HepG2 (cell line): Measurements from ENCODE around the gene SPAG9. TPM values are rescaled to one million over a fixed set of nuclear protein-coding genes. Genes with fewer than 3 reads are reported as not detected.

Source experiments
- CEBPZ ChIP-seq: IDR thresholded peaks from 2 replicates; pipeline ENCODE4 v1.6.1; 2012; ENCODE audit warnings: low read length, improper control_type of control experiment
- CREBL2 ChIP-seq: sonication (generic); formaldehyde crosslinking; IDR thresholded peaks from 2 replicates; pipeline ENCODE4 v1.8.1; 2023; ENCODE audit warnings: missing genetic modification reagents, mild to moderate bottlenecking, borderline replicate concordance
- CREM ChIP-seq, 2 experiments: sonication (generic) in 1 of 2; formaldehyde crosslinking in 1 of 2; IDR thresholded peaks; 2 replicates each; pipeline versions ENCODE4 v1.4.0 to v1.6.1; 2016 to 2020; ENCODE audit warnings: antibody characterized with exemption in 1 of 2, mild to moderate bottlenecking in 1 of 2, missing genetic modification reagents in 1 of 2
- GATAD1 ChIP-seq: IDR thresholded peaks from 2 replicates; pipeline ENCODE4 v1.6.1; 2016; ENCODE audit warnings: missing genetic modification reagents, missing compliant biosample characterization
- HMG20A ChIP-seq: IDR thresholded peaks from 2 replicates; pipeline ENCODE4 v1.6.1; 2016; ENCODE audit warnings: borderline replicate concordance
- IKZF4 ChIP-seq: sonication (generic); formaldehyde crosslinking; IDR thresholded peaks from 2 replicates; pipeline ENCODE4 v1.5.1; 2020; ENCODE audit warnings: borderline replicate concordance, mild to moderate bottlenecking, low read depth, missing genetic modification reagents; ENCODE audit errors: not compliant biosample characterization
- MEIS1 ChIP-seq: sonication (generic); formaldehyde crosslinking; IDR thresholded peaks from 2 replicates; pipeline ENCODE4 v1.9.0; 2021; ENCODE audit warnings: mild to moderate bottlenecking, missing genetic modification reagents, moderate library complexity, borderline replicate concordance
- NBN ChIP-seq: fragments of 450-650 bp; conservative IDR thresholded peaks from 2 replicates; pipeline ENCODE4 v1.6.1; 2017
- RARA ChIP-seq: IDR thresholded peaks from 2 replicates; pipeline ENCODE4 v1.6.1; 2016; ENCODE audit warnings: missing genetic modification reagents, missing compliant biosample characterization
- RFX3 ChIP-seq: IDR thresholded peaks from 2 replicates; pipeline ENCODE4 v1.6.1; 2016; ENCODE audit warnings: missing biosample characterization, missing genetic modification reagents
- SAP130 ChIP-seq: IDR thresholded peaks from 2 replicates; pipeline ENCODE4 v1.6.1; 2016; ENCODE audit warnings: low read depth
- TBL1XR1 ChIP-seq: fragments of 150-350 bp; IDR thresholded peaks from 2 replicates; pipeline ENCODE4 v1.6.1; 2014; ENCODE audit warnings: borderline replicate concordance, low read length; ENCODE audit not compliant: partially characterized antibody
- TRIM22 ChIP-seq: fragments of 450-650 bp; IDR thresholded peaks from 2 replicates; pipeline ENCODE4 v1.6.1; 2017
- ZMAT5 ChIP-seq: sonication (generic); formaldehyde crosslinking; IDR thresholded peaks from 2 replicates; pipeline ENCODE4 v1.5.0; 2020; ENCODE audit warnings: mild to moderate bottlenecking, low read depth, missing genetic modification reagents, borderline replicate concordance
- ZNF280D ChIP-seq: sonication (generic); formaldehyde crosslinking; IDR thresholded peaks from 2 replicates; pipeline ENCODE4 v1.5.1; 2020; ENCODE audit warnings: mild to moderate bottlenecking, missing genetic modification reagents
- ZNF317 ChIP-seq: sonication (generic); formaldehyde crosslinking; IDR thresholded peaks from 2 replicates; pipeline ENCODE4 v1.5.0; 2020; ENCODE audit warnings: mild to moderate bottlenecking, missing genetic modification reagents
- ZNF354B ChIP-seq: sonication (generic); formaldehyde crosslinking; IDR thresholded peaks from 2 replicates; pipeline ENCODE4 v1.8.0; 2022; ENCODE audit warnings: mild to moderate bottlenecking, missing genetic modification reagents
- ZNF451 ChIP-seq: sonication (generic); formaldehyde crosslinking; IDR thresholded peaks from 2 replicates; pipeline ENCODE4 v1.5.0; 2020; ENCODE audit warnings: mild to moderate bottlenecking, missing genetic modification reagents
- ZNF510 ChIP-seq: sonication (generic); formaldehyde crosslinking; IDR thresholded peaks from 2 replicates; pipeline ENCODE4 v1.4.0; 2020; ENCODE audit warnings: low read depth, mild to moderate bottlenecking, missing genetic modification reagents
- ZNF761 ChIP-seq: sonication (generic); formaldehyde crosslinking; conservative IDR thresholded peaks from 2 replicates; pipeline ENCODE4 v1.4.0; 2020; ENCODE audit warnings: mild to moderate bottlenecking, missing genetic modification reagents
- ZNF777 ChIP-seq: sonication (generic); formaldehyde crosslinking; IDR thresholded peaks from 2 replicates; pipeline ENCODE4 v1.4.0; 2020; ENCODE audit warnings: missing genetic modification reagents
- ZSCAN22 ChIP-seq: sonication (generic); formaldehyde crosslinking; IDR thresholded peaks from 2 replicates; pipeline ENCODE4 v1.4.0; 2020; ENCODE audit warnings: mild to moderate bottlenecking, missing genetic modification reagents
- polyA plus RNA-seq, 8 experiments: library from polyadenylated mRNA; depleted of rRNA in 3 of 8; stranded (reverse) in 7 of 8; unstranded in 1 of 8; fragments of >200 nt; fragmentation: Illumina TruSeq in 4 of 8; extraction: Trizol in 4 of 8; gene quantifications; 2 replicates each; pipeline versions ENCODE4 v1.2.1 to v1.2.3, GENCODE V29; 2011 to 2016; ENCODE audit warnings: low read depth in 4 of 8, missing spikeins in 1 of 8, mixed read lengths in 1 of 8; ENCODE audit not compliant: insufficient read depth in 1 of 8
- total RNA-seq, 5 experiments: library from RNA; depleted of rRNA; stranded (reverse); fragments of >200 nt; fragmentation: Illumina TruSeq; extraction: Trizol; gene quantifications; 2 replicates each; pipeline ENCODE4 v1.2.3, GENCODE V29; 2016; ENCODE audit warnings: low read depth in 1 of 5

SPAG9 gene
- total and polyA plus RNA-seq, 2 of the 13 experiments (the other 11 are each of a cell fraction or from before 2014, with no cell fraction given): 43.2 to 78.6 TPM

- TF ChIP-seq CEBPZ: no peak
- 0 out of 2 replicates have a peak, but pooled peaks have one; percentile 20 for TF ChIP-seq ZNF777 (CRISPR knock-in tag)
- no peak for TF ChIP-seq ZNF451
- TF ChIP-seq IKZF4 (CRISPR knock-in tag): no peak
- no peak for TF ChIP-seq ZNF280D
- TF ChIP-seq GATAD1 (CRISPR knock-in tag): 0 out of 2 replicates have a peak, but pooled peaks have one; percentile 30
- TF ChIP-seq ZNF761 (CRISPR knock-in tag): no peak
- TF ChIP-seq ZSCAN22 (CRISPR knock-in tag): no peak
- no peak; the same call in 1 of the 2 replicates for TF ChIP-seq RARA (CRISPR knock-in tag)
- no peak for TF ChIP-seq ZMAT5
- TF ChIP-seq CREM (IDR thresholded peaks at IDR 0.05): no peak
- TF ChIP-seq CREM (CRISPR knock-in tag; IDR thresholded peaks at IDR 0.05): no peak
- TF ChIP-seq RFX3 (CRISPR knock-in tag): no peak
- no peak for TF ChIP-seq NBN
- TF ChIP-seq SAP130 (CRISPR knock-in tag): peak; percentile 13; the same call in 1 of the 2 replicates
- TF ChIP-seq MEIS1 (CRISPR knock-in tag): no peak
- TF ChIP-seq TRIM22: no peak
- no peak; the same call in 1 of the 2 replicates for TF ChIP-seq HMG20A (CRISPR knock-in tag)
- no peak for TF ChIP-seq CREBL2 (CRISPR knock-in tag)
- no peak for TF ChIP-seq ZNF354B
- TF ChIP-seq ZNF317 (CRISPR knock-in tag): no peak
- peak; percentile 33 for TF ChIP-seq TBL1XR1
- no peak for TF ChIP-seq ZNF510
Measured at GRCh38 chr17:50956750-50957523, 163.7 kb downstream of the SPAG9 start (continued).
